H1 (cell line): ENCODE data around the gene LRRC37B. TPM values are rescaled to one million over a fixed set of nuclear protein-coding genes. Genes with fewer than 3 reads are reported as not detected.

Source experiments
- CTCF ChIA-PET: fragments of 300-600 bp; sonication (Branson Sonifier 250); formaldehyde crosslinking; loops from one replicate; lab custom pipeline; 2021; ENCODE audit not compliant: partially characterized antibody; lab: Charles Lee
- POLR2A ChIA-PET: fragments of 300-600 bp; sonication (Branson Sonifier 250); formaldehyde crosslinking; loops from one replicate; lab custom pipeline; 2021; ENCODE audit warnings: inconsistent platforms; ENCODE audit not compliant: partially characterized antibody; lab: Charles Lee
- DNase-seq, 2 experiments: peaks; one replicate each; pipeline versions ENCODE4 v3.0.0 to v3.0.0-alpha.2; 2010 to 2022; ENCODE audit warnings: low spot score in 2 of 2, low read depth in 1 of 2, mixed read lengths in 1 of 2
- FAIRE-seq: peaks from 2 replicates; lab custom pipeline; 2011; peaks lifted over from hg19 to GRCh38; lab: Jason Lieb, UNC
- H2AFZ ChIP-seq: 2 replicates; pipeline ENCODE4 v1.8.1; 2012; ENCODE audit warnings: low read length, inconsistent platforms
- H2AK5ac ChIP-seq: 2 replicates; pipeline ENCODE4 v1.6.1; 2013; ENCODE audit warnings: low read depth, low read length
- H2BK120ac ChIP-seq: replicated peaks from 2 replicates; pipeline ENCODE3; 2013; ENCODE audit warnings: low read depth, low read length, inconsistent platforms
- H2BK12ac ChIP-seq: 2 replicates; pipeline ENCODE4 v1.6.1; 2013; ENCODE audit warnings: low read depth, low read length
- H2BK15ac ChIP-seq: 2 replicates; pipeline ENCODE4 v1.6.1; 2013; ENCODE audit warnings: low read length
- H2BK20ac ChIP-seq: 2 replicates; pipeline ENCODE4 v1.6.1; 2013; ENCODE audit warnings: low read length
- H2BK5ac ChIP-seq: 2 replicates; pipeline ENCODE4 v1.6.1; 2013; ENCODE audit warnings: low read depth, low read length
- H3K14ac ChIP-seq: 2 replicates; pipeline ENCODE4 v1.6.1; 2013; ENCODE audit warnings: inconsistent platforms; ENCODE audit not compliant: insufficient read length
- H3K18ac ChIP-seq: 2 replicates; pipeline ENCODE4 v1.6.1; 2013; ENCODE audit warnings: low read length; ENCODE audit errors: extremely low read depth
- H3K23ac ChIP-seq: 2 replicates; pipeline ENCODE4 v1.6.1; 2013; ENCODE audit warnings: inconsistent platforms; ENCODE audit not compliant: insufficient read length
- H3K23me2 ChIP-seq: 2 replicates; pipeline ENCODE4 v1.6.1; 2013; ENCODE audit warnings: low read depth, low read length
- H3K27ac ChIP-seq: 2 replicates; pipeline ENCODE4 v1.6.1; 2011; ENCODE audit warnings: low read depth, low read length, inconsistent platforms
- H3K27me3 ChIP-seq, 4 experiments: replicated peaks in 1 of 4; 1 replicate in 1 of 4; 2 replicates in 3 of 4; pipeline versions ENCODE4 v1.6.1 to v1.8.1; 2011 to 2013; ENCODE audit warnings: low read length in 3 of 4, mild to moderate bottlenecking in 3 of 4, inconsistent platforms in 2 of 4, mixed read lengths in 2 of 4, moderate library complexity in 1 of 4; ENCODE audit not compliant: control insufficient read depth in 3 of 4, insufficient read depth in 3 of 4; ENCODE audit errors: extremely low read depth in 1 of 4
- H3K36me3 ChIP-seq, 4 experiments: 2 replicates each; pipeline versions ENCODE4 v1.6.1 to v1.8.1; 2011 to 2013; ENCODE audit warnings: mild to moderate bottlenecking in 4 of 4, low read length in 3 of 4, moderate library complexity in 2 of 4, control low read depth in 1 of 4, inconsistent platforms in 1 of 4; ENCODE audit not compliant: insufficient read depth in 4 of 4, control insufficient read depth in 2 of 4
- H3K4ac ChIP-seq: replicated peaks from 2 replicates; pipeline ENCODE3; 2013; ENCODE audit warnings: low read length, low read depth, mixed read lengths, inconsistent platforms; ENCODE audit not compliant: insufficient read length
- H3K4me1 ChIP-seq, 4 experiments: replicated peaks in 1 of 4; 1 replicate in 1 of 4; 2 replicates in 3 of 4; pipeline versions ENCODE4 v1.6.1 to v1.8.1; 2011 to 2013; ENCODE audit warnings: low read length in 3 of 4, inconsistent platforms in 2 of 4, mixed read lengths in 1 of 4; ENCODE audit not compliant: insufficient read depth in 4 of 4, control insufficient read depth in 3 of 4
- H3K4me2 ChIP-seq, 2 experiments: 2 replicates each; pipeline versions ENCODE4 v1.6.1 to v1.8.1; 2011 to 2013; ENCODE audit warnings: low read depth in 2 of 2, low read length in 2 of 2, control low read depth in 1 of 2, inconsistent platforms in 1 of 2, mild to moderate bottlenecking in 1 of 2; ENCODE audit not compliant: insufficient read depth in 1 of 2
- H3K4me3 ChIP-seq, 4 experiments: fragments of 200-600, 300-600 bp in 1 of 4; sonication (generic), shearing (Covaris generic), sonication (Bioruptor Twin) in 1 of 4; 2 replicates each; pipeline versions ENCODE4 v1.5.1 to v1.8.1; 2011 to 2016; ENCODE audit warnings: low read length in 4 of 4, low read depth in 3 of 4, control low read depth in 2 of 4, inconsistent platforms in 2 of 4, mild to moderate bottlenecking in 2 of 4, mixed read lengths in 1 of 4, moderate library complexity in 1 of 4; ENCODE audit not compliant: insufficient read depth in 2 of 4; ENCODE audit errors: extremely low read depth in 1 of 4
- H3K56ac ChIP-seq: replicated peaks from 2 replicates; pipeline ENCODE3; 2013; ENCODE audit warnings: low read depth, mild to moderate bottlenecking, mixed read lengths, low read length, inconsistent platforms; ENCODE audit not compliant: insufficient read length
- H3K79me1 ChIP-seq: 2 replicates; pipeline ENCODE4 v1.6.1; 2013; ENCODE audit warnings: low read depth, low read length, control low read depth
- H3K79me2 ChIP-seq, 2 experiments: 2 replicates each; pipeline versions ENCODE4 v1.6.1 to v1.8.1; 2012 to 2013; ENCODE audit warnings: low read length in 2 of 2, mild to moderate bottlenecking in 2 of 2, inconsistent platforms in 1 of 2; ENCODE audit not compliant: insufficient read depth in 2 of 2, control insufficient read depth in 1 of 2
- H3K9ac ChIP-seq, 4 experiments: replicated peaks in 1 of 4; 1 replicate in 1 of 4; 2 replicates in 3 of 4; pipeline versions ENCODE4 v1.6.1 to v1.8.1; 2011 to 2013; ENCODE audit warnings: low read depth in 3 of 4, low read length in 3 of 4, control low read depth in 2 of 4, mild to moderate bottlenecking in 2 of 4, moderate library complexity in 2 of 4, inconsistent platforms in 1 of 4; ENCODE audit errors: extremely low read depth in 1 of 4
- H3K9me3 ChIP-seq, 2 experiments: 2 replicates each; pipeline versions ENCODE4 v1.6.1 to v1.8.1; 2012 to 2013; ENCODE audit warnings: mild to moderate bottlenecking in 2 of 2, moderate library complexity in 2 of 2, control low read depth in 1 of 2, inconsistent platforms in 1 of 2, low read depth in 1 of 2, low read length in 1 of 2, mixed read lengths in 1 of 2; ENCODE audit not compliant: insufficient read depth in 2 of 2
- H4K20me1 ChIP-seq, 2 experiments: replicated peaks in 1 of 2; 2 replicates each; pipeline versions ENCODE3 to v1.8.1; 2011 to 2013; ENCODE audit warnings: inconsistent platforms in 2 of 2, low read length in 2 of 2, mild to moderate bottlenecking in 1 of 2; ENCODE audit not compliant: insufficient read depth in 2 of 2, control insufficient read depth in 1 of 2
- H4K5ac ChIP-seq: 2 replicates; pipeline ENCODE4 v1.6.1; 2013; ENCODE audit warnings: low read length, low read depth, mixed read lengths, inconsistent platforms; ENCODE audit not compliant: insufficient read length
- H4K8ac ChIP-seq: 2 replicates; pipeline ENCODE4 v1.8.0; 2013; ENCODE audit warnings: mild to moderate bottlenecking, moderate library complexity, low read length, inconsistent platforms; ENCODE audit not compliant: insufficient read depth; ENCODE audit errors: extremely low read depth
- H4K91ac ChIP-seq: replicated peaks from 2 replicates; pipeline ENCODE3; 2013; ENCODE audit warnings: low read length, mixed read lengths, inconsistent platforms; ENCODE audit not compliant: insufficient read length
- KDM4A ChIP-seq: IDR thresholded peaks from one replicate; pipeline ENCODE4 v1.7.1; 2012; ENCODE audit warnings: low read depth, mild to moderate bottlenecking, moderate library complexity, low read length, inconsistent platforms; ENCODE audit not compliant: severe bottlenecking
- WGBS, 2 experiments: shearing (Covaris generic) in 1 of 2; methylation state at CpG; one replicate each; pipeline versions ENCODE4 v1.1.6 to v1.1.7; 2013 to 2015; ENCODE audit warnings: low lambda C conversion rate in 2 of 2, mixed read lengths in 2 of 2, inconsistent platforms in 1 of 2, low coverage in 1 of 2, missing lambda C conversion rate in 1 of 2; ENCODE audit not compliant: insufficient replicate concordance in 2 of 2, insufficient coverage in 1 of 2, insufficient read length in 1 of 2; ENCODE audit errors: extremely low coverage in 1 of 2, missing lambda C conversion rate in 1 of 2; 5-methylcytosine and 5-hydroxymethylcytosine counted together
- long read RNA-seq, 2 experiments: library from RNA in 1 of 2; library from capped mRNA in 1 of 2; stranded (forward); transcript quantifications; one replicate each; pipeline ENCODE4 v2.0.0, GENCODE V29; 2021; ENCODE audit warnings: inconsistent platforms in 1 of 2
- polyA minus RNA-seq, 3 experiments: library from RNA; depleted of rRNA, polyadenylated mRNA; stranded (reverse); fragments of >200 nt; gene quantifications; 1 replicate in 2 of 3; 2 replicates in 1 of 3; pipeline ENCODE4 v1.2.3, GENCODE V29; 2011
- polyA plus RNA-seq, 7 experiments: library from polyadenylated mRNA; depleted of rRNA in 3 of 7; stranded (reverse) in 5 of 7; unstranded in 2 of 7; fragments of >200 nt in 5 of 7; fragments of 200-250 nt in 2 of 7; gene quantifications; 1 replicate in 5 of 7; 2 replicates in 1 of 7; 4 replicates in 1 of 7; pipeline versions ENCODE4 v1.2.1 to v1.2.3, GENCODE V29; 2011 to 2013; ENCODE audit warnings: missing spikeins in 2 of 7, mixed read lengths in 2 of 7
- total RNA-seq: library from RNA; stranded (reverse); fragmentation: NEBNext Ultra II Directional; extraction: Animal tissue kit (Norgen Biotek cat#: 25700); gene quantifications from 2 replicates; pipeline ENCODE4 v1.2.1, GENCODE V29; 2021
- TF ChIP-seq, protein P1 (sequence below): IDR thresholded peaks from 2 replicates; pipeline ENCODE4 v1.6.1; 2011; ENCODE audit warnings: low read length, improper control_type of control experiment
- TF ChIP-seq, protein P2 (sequence below): IDR thresholded peaks from 2 replicates; pipeline ENCODE4 v1.6.1; 2012; ENCODE audit warnings: inconsistent platforms
- TF ChIP-seq, protein P3 (sequence below), 3 experiments: IDR thresholded peaks; 1 replicate in 2 of 3; 2 replicates in 1 of 3; pipeline versions ENCODE4 v1.5.1 to v1.6.1; 2011; ENCODE audit warnings: low read length in 3 of 3, mild to moderate bottlenecking in 3 of 3, inconsistent platforms in 2 of 3, low read depth in 1 of 3, moderate library complexity in 1 of 3; ENCODE audit not compliant: insufficient read depth in 1 of 3; ENCODE audit errors: control extremely low read depth in 1 of 3

Gene LRRC37B
- total RNA-seq, result 18.8 and 19.0 TPM in 2 replicates
- 11.3 and 16.0 TPM in 2 replicates for polyA plus RNA-seq (2011; rRNA removed)
- polyA plus RNA-seq (2011; cell fraction: cytosol; rRNA removed), result 15.3 TPM
- 26.0 TPM for polyA plus RNA-seq (2011; cell fraction: nucleus; rRNA removed)
- 19.2 to 23.6 TPM (median 21.0 TPM) in 4 replicates for polyA plus RNA-seq (2012, experiment 1 of 2)
- 7.2 TPM for polyA plus RNA-seq (2012, experiment 2 of 2)
- polyA plus RNA-seq (2013, experiment 1 of 2), result 14.6 TPM
- 13.3 TPM for polyA plus RNA-seq (2013, experiment 2 of 2)
- 30.3 and 31.2 TPM in 2 replicates for polyA minus RNA-seq (2011; rRNA and poly(A)+ RNA removed)
- polyA minus RNA-seq (2011; cell fraction: cytosol; rRNA and poly(A)+ RNA removed), result 16.4 TPM
- 54.2 TPM for polyA minus RNA-seq (2011; cell fraction: nucleus; rRNA and poly(A)+ RNA removed)
- long read RNA-seq, experiment 1, partial matches to known transcripts, result 1 of 5 reads
- long read RNA-seq, experiment 1, other reads (novel, unspliced or antisense), result 2 of 5 reads
- long read RNA-seq, experiment 2, partial matches to known transcripts, result 0 of 1 reads
- long read RNA-seq, experiment 2, other reads (novel, unspliced or antisense), result 0 of 1 reads

DNA sequence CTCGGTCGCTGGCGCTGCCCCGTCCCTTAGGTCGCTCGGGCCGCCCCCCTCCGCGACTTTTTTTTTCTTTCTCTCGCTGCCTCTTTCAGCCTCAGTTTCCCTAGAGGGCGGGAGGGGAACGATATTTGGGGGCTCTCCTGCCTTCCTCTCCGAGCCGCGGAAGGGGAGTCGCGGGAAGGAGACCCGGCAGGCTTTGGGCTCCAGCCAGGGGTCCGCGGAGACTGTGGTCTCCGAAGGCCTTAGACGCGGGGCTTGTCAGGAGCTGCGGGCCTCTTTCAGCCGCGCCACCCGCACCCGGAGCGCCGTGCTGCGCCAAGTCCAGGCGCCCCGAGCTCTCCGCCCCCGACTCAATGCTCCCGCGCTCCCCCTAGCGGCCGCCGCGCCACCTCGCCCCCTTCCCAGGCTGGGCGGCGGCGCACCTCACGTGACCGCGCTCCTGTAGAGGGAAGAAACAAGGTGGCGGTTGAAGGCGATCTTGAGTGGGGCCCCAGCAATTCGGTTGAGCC is at the start of gene LRRC37B:
LRRC37B (plus strand) TSS at position 427 of the 506 bp plus-strand sequence. CDS start 14,010 bp downstream, outside the sequence.
- Histone ChIP-seq H3K4ac (peak within 1 kb of the TSS; percentile 85), H3K79me2 (peaks cover 0 to 43% of the 10 kb centered on the region in 2 experiments; a peak in 2 of 4 replicates), H4K8ac (peak within 1 kb of the TSS; percentile 51), H2AK5ac (no peak within 1 kb of the TSS), H3K36me3 (no peaks in the 10 kb centered on the region), H4K20me1 (no peaks in the 10 kb centered on the region), H3K79me1 (no peaks in the 10 kb centered on the region; the same call in 1 of the 2 replicates), H3K56ac (no peak within 1 kb of the TSS), H3K4me2 (peak within 1 kb of the TSS; percentile 70 to 86), H3K23me2 (peaks cover 3% of the 10 kb centered on the region; the same call in 1 of the 2 replicates), H3K9me3 (no peaks in the 10 kb centered on the region), H3K9ac (peak within 1 kb of the TSS; percentile 66 to 85 (median 83)), H2BK120ac (peak within 1 kb of the TSS; percentile 83), H3K18ac (peak within 1 kb of the TSS; percentile 60; the same call in 1 of the 2 replicates), H2BK20ac (no peak within 1 kb of the TSS), H2BK15ac (no peak within 1 kb of the TSS), H3K27me3 (peaks cover 0 to 4% (median 1%) of the 10 kb centered on the region in 4 experiments; a peak in 3 of 7 replicates), H2AFZ (peak within 1 kb of the TSS; percentile 77; the same call in 1 of the 2 replicates), H3K14ac (no peak within 1 kb of the TSS), H3K27ac (peak within 1 kb of the TSS; percentile 35), H4K91ac (no peak within 1 kb of the TSS), H4K5ac (peak within 1 kb of the TSS; percentile 53), H2BK5ac (peak within 1 kb of the TSS; percentile 66; the same call in 1 of the 2 replicates), H3K4me1 (no peaks in the 10 kb centered on the region), H3K23ac (no peak within 1 kb of the TSS), H2BK12ac (no peak within 1 kb of the TSS), H3K4me3 (peak within 1 kb of the TSS; percentile 77 to 95 (median 88))
- peak; percentile 25 to 98 for DNase-seq
- no peak for FAIRE-seq
- WGBS, 2 experiments, result 1% methylated on average over 27 of the region's 51 CpGs; no CpG with 5 or more reads in 1 of the 2 experiments
- CTCF ChIA-PET, result interaction anchor here (0.6 to 3.1 kb wide), 19 partner anchors 9 to 146 kb away, joined by 3 to 25 read pairs (median 4); partner anchors contain the start of gene RHOT1
- POLR2A ChIA-PET, result interaction anchor here (0.6 to 2.5 kb wide), 7 partner anchors 9 to 135 kb away, joined by 3 to 8 read pairs (median 5); partner anchors contain the start of genes RHOT1 and UTP6
- TF ChIP-seq KDM4A, result peak; percentile 44
- TF ChIP-seq, protein P1, sequence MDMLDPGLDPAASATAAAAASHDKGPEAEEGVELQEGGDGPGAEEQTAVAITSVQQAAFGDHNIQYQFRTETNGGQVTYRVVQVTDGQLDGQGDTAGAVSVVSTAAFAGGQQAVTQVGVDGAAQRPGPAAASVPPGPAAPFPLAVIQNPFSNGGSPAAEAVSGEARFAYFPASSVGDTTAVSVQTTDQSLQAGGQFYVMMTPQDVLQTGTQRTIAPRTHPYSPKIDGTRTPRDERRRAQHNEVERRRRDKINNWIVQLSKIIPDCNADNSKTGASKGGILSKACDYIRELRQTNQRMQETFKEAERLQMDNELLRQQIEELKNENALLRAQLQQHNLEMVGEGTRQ, result peak; percentile 87
- TF ChIP-seq, protein P2, sequence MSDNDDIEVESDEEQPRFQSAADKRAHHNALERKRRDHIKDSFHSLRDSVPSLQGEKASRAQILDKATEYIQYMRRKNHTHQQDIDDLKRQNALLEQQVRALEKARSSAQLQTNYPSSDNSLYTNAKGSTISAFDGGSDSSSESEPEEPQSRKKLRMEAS, result peak; percentile 72
- TF ChIP-seq, protein P3, sequence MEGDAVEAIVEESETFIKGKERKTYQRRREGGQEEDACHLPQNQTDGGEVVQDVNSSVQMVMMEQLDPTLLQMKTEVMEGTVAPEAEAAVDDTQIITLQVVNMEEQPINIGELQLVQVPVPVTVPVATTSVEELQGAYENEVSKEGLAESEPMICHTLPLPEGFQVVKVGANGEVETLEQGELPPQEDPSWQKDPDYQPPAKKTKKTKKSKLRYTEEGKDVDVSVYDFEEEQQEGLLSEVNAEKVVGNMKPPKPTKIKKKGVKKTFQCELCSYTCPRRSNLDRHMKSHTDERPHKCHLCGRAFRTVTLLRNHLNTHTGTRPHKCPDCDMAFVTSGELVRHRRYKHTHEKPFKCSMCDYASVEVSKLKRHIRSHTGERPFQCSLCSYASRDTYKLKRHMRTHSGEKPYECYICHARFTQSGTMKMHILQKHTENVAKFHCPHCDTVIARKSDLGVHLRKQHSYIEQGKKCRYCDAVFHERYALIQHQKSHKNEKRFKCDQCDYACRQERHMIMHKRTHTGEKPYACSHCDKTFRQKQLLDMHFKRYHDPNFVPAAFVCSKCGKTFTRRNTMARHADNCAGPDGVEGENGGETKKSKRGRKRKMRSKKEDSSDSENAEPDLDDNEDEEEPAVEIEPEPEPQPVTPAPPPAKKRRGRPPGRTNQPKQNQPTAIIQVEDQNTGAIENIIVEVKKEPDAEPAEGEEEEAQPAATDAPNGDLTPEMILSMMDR (IDR thresholded peaks at IDR 0.05; ENCODE audit: control extremely low read depth in 1 of 3, insufficient read depth in 1 of 3, low read depth in 1 of 3, low read length in 3 of 3), result peak; percentile 84 to 87 (median 87)
